ENCODE data around the gene KAZN. TPM values are rescaled to one million over a fixed set of nuclear protein-coding genes. Genes with fewer than 3 reads are reported as not detected.

Gene KAZN
- total and polyA plus RNA-seq, 11 donors: 0.65 to 6.5 (median 2.3) TPM

GRCh38 chr1:15053153-15053552 is 454.7 kb downstream of the KAZN start:
- 89 to 95% (median 91%) methylated on average over 9 of the region's 9 CpGs for WGBS, 4 donors

GRCh38 chr1:15055736-15056415 is 457.4 kb downstream of the KAZN start:
- DNase-seq: no peak
- H3K27me3 ChIP-seq: no peaks in the 10 kb centered on the region
- WGBS, 4 donors: 96 to 99% (median 96%) methylated on average over 27 to 29 of the region's 29 CpGs
- H3K9me3 ChIP-seq: no peaks in the 10 kb centered on the region
- H3K4me3 ChIP-seq: no peak overlapping the region
- no peaks in the 10 kb centered on the region for H3K4me1 ChIP-seq
- intact Hi-C loops (cut with DNase I): no loop called here
- ATAC-seq: no peak
- no peak overlapping the region for H3K27ac ChIP-seq
- peaks cover 0 to 13% (median 0%) of the 10 kb centered on the region in 9 donors for H3K36me3 ChIP-seq
- TF ChIP-seq POLR2A (IDR thresholded peaks at IDR 0.05): no peak
- TF ChIP-seq CTCF (IDR thresholded peaks at IDR 0.05): no peak

More at GRCh38 chr1:15053153-15053552, 454.7 kb downstream of the KAZN start:
- no peak overlapping the region for H3K27ac ChIP-seq
- H3K4me3 ChIP-seq: no peak overlapping the region
- TF ChIP-seq CTCF (IDR thresholded peaks at IDR 0.05): no peak
- TF ChIP-seq POLR2A (IDR thresholded peaks at IDR 0.05): no peak
- no peaks in the 10 kb centered on the region for H3K9me3 ChIP-seq
- H3K4me1 ChIP-seq: no peaks in the 10 kb centered on the region
- no peaks in the 10 kb centered on the region for H3K27me3 ChIP-seq
- ATAC-seq (no peak), DNase-seq (no peak)
- intact Hi-C loops (cut with DNase I): no loop called here
- H3K36me3 ChIP-seq: peaks cover 0 to 13% (median 0%) of the 10 kb centered on the region in 9 donors

- Histone ChIP-seq H3K36me3 (peaks cover 0 to 13% (median 0%) of the 10 kb centered on the region in 9 donors), H3K4me1 (no peaks in the 10 kb centered on the region), H3K4me3 (no peak overlapping the region), H3K27ac (no peak overlapping the region), H3K27me3 (no peaks in the 10 kb centered on the region), H3K9me3 (peaks cover 0 to 2% (median 0%) of the 10 kb centered on the region in 12 donors)
- no peak for TF ChIP-seq CTCF (IDR thresholded peaks at IDR 0.05)
- TF ChIP-seq POLR2A (IDR thresholded peaks at IDR 0.05): no peak
- DNase-seq: no peak
- intact Hi-C loops (cut with DNase I): no loop called here
- ATAC-seq: peak in 2 of 4 donors; percentile 36 to 42
- WGBS, 4 donors: 86 to 95% (median 91%) methylated on average over 4 of the region's 4 CpGs
Observed at GRCh38 chr1:15056515-15057285, 458.2 kb downstream of the KAZN start.

- H3K36me3 ChIP-seq: peaks cover 0 to 13% (median 0%) of the 10 kb centered on the region in 9 donors
- H3K4me3 ChIP-seq: no peak overlapping the region
- TF ChIP-seq POLR2A (IDR thresholded peaks at IDR 0.05) (no peak), CTCF (IDR thresholded peaks at IDR 0.05) (no peak)
- ATAC-seq (no peak), DNase-seq (peak in 1 of 5 donors; percentile 35)
- no peak overlapping the region for H3K27ac ChIP-seq
- WGBS, 4 donors: 86 to 97% (median 92%) methylated on average over 3 to 5 of the region's 5 CpGs
- peaks cover 0 to 14% (median 1%) of the 10 kb centered on the region in 12 donors for H3K9me3 ChIP-seq
- H3K27me3 ChIP-seq: no peaks in the 10 kb centered on the region
- intact Hi-C loops (cut with DNase I): no loop called here
- no peaks in the 10 kb centered on the region for H3K4me1 ChIP-seq
Observed at GRCh38 chr1:15057834-15058233, 459.3 kb downstream of the KAZN start.
